Upper lobe of left lung (tissue), 4 donors: Measurements from ENCODE around the gene SLC22A12.

Experiments
- EP300 ChIP-seq, 4 donors: sonication (generic); formaldehyde crosslinking; IDR thresholded peaks; one replicate each; pipeline ENCODE4 v1.5.1; 2017; ENCODE audit warnings: antibody characterized with exemption in 4 of 4, control low read depth in 2 of 4
- TF ChIP-seq, protein P1 (sequence below), 6 experiments: fragments of 450-650 bp in 4 of 6; fragments of 200-600 bp in 2 of 6; sonication (generic) in 2 of 6; IDR thresholded peaks; one replicate each; pipeline ENCODE4 v1.5.1; 2016 to 2019; ENCODE audit warnings: antibody characterized with exemption in 6 of 6

DNA sequence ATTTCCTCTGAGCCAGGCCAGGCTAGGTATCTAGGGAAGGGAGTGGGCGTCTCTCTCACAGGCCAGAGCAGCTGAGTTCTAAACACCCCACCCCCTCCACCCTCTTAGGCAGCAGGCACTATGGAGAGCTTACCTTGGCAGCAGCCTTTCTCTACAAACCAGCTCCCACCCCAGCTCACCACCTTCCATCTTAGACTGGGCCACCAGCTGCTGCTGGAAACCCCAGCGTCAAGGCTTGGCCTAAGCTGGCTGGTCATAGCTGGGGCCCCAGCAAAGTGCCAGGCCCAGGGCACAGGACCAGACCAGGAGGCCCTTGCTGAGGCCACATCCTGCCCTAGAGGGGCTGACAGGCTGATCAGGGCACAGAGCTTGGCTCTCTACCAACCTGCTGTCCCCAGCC, 20.2 kb downstream of the SLC22A12 start:
- TF ChIP-seq, protein P1, sequence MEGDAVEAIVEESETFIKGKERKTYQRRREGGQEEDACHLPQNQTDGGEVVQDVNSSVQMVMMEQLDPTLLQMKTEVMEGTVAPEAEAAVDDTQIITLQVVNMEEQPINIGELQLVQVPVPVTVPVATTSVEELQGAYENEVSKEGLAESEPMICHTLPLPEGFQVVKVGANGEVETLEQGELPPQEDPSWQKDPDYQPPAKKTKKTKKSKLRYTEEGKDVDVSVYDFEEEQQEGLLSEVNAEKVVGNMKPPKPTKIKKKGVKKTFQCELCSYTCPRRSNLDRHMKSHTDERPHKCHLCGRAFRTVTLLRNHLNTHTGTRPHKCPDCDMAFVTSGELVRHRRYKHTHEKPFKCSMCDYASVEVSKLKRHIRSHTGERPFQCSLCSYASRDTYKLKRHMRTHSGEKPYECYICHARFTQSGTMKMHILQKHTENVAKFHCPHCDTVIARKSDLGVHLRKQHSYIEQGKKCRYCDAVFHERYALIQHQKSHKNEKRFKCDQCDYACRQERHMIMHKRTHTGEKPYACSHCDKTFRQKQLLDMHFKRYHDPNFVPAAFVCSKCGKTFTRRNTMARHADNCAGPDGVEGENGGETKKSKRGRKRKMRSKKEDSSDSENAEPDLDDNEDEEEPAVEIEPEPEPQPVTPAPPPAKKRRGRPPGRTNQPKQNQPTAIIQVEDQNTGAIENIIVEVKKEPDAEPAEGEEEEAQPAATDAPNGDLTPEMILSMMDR (IDR thresholded peaks at IDR 0.05), result no peak
- no peak for TF ChIP-seq EP300 (IDR thresholded peaks at IDR 0.05)
